WTC11 (cell line): ENCODE results near the gene ADAMTS18.

Experiments
- ESRRA ChIP-seq: sonication (generic); formaldehyde crosslinking; IDR thresholded peaks from 2 replicates; pipeline ENCODE4 v1.8.1; 2022; ENCODE audit warnings: mild to moderate bottlenecking, missing genetic modification reagents, borderline replicate concordance
- IRF1 ChIP-seq: sonication (generic); formaldehyde crosslinking; IDR thresholded peaks from 2 replicates; pipeline ENCODE4 v1.8.0; 2023; ENCODE audit warnings: missing genetic modification reagents
- JAZF1 ChIP-seq: fragments of 250-450 bp; sonication (Bioruptor Pico); IDR thresholded peaks from 2 replicates; pipeline ENCODE4 v1.9.0; 2021; ENCODE audit warnings: moderate library complexity, mild to moderate bottlenecking, inconsistent platforms
- KAT7 ChIP-seq: sonication (generic); formaldehyde crosslinking; IDR thresholded peaks from 2 replicates; pipeline ENCODE4 v1.8.1; 2023; ENCODE audit warnings: missing genetic modification reagents, mild to moderate bottlenecking, borderline replicate concordance
- TF ChIP-seq, protein P1 (sequence below): sonication (generic); formaldehyde crosslinking; IDR thresholded peaks from 2 replicates; pipeline ENCODE4 v1.8.1; 2022; ENCODE audit warnings: low read depth, mild to moderate bottlenecking, moderate library complexity, missing genetic modification reagents, borderline replicate concordance
- TF ChIP-seq, protein P2 (sequence below): fragments of 200-600 bp; IDR thresholded peaks from 2 replicates; pipeline ENCODE4 v1.8.0; 2022; ENCODE audit warnings: antibody characterized with exemption

- TF ChIP-seq, protein P1, sequence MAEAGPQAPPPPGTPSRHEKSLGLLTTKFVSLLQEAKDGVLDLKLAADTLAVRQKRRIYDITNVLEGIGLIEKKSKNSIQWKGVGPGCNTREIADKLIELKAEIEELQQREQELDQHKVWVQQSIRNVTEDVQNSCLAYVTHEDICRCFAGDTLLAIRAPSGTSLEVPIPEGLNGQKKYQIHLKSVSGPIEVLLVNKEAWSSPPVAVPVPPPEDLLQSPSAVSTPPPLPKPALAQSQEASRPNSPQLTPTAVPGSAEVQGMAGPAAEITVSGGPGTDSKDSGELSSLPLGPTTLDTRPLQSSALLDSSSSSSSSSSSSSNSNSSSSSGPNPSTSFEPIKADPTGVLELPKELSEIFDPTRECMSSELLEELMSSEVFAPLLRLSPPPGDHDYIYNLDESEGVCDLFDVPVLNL (CRISPR knock-in tag), result no peak
- TF ChIP-seq, protein P2, sequence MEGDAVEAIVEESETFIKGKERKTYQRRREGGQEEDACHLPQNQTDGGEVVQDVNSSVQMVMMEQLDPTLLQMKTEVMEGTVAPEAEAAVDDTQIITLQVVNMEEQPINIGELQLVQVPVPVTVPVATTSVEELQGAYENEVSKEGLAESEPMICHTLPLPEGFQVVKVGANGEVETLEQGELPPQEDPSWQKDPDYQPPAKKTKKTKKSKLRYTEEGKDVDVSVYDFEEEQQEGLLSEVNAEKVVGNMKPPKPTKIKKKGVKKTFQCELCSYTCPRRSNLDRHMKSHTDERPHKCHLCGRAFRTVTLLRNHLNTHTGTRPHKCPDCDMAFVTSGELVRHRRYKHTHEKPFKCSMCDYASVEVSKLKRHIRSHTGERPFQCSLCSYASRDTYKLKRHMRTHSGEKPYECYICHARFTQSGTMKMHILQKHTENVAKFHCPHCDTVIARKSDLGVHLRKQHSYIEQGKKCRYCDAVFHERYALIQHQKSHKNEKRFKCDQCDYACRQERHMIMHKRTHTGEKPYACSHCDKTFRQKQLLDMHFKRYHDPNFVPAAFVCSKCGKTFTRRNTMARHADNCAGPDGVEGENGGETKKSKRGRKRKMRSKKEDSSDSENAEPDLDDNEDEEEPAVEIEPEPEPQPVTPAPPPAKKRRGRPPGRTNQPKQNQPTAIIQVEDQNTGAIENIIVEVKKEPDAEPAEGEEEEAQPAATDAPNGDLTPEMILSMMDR, result peak; percentile 96
- TF ChIP-seq ESRRA (CRISPR knock-in tag), result no peak
- TF ChIP-seq KAT7, result no peak
- TF ChIP-seq IRF1, result no peak
- TF ChIP-seq JAZF1 (CRISPR knock-in tag), result no peak
Observed at GRCh38 chr16:77236063-77236511, 198.7 kb downstream of the ADAMTS18 start.
